HG02678 (cell line): ENCODE measurements around the gene ADAM33.

Experiments used
- ATAC-seq: cut with Tn5 transposase; IDR thresholded peaks from one replicate; pipeline ENCODE4 v1.9.1; 2021; ENCODE audit warnings: mild to moderate bottlenecking, moderate library complexity; ENCODE audit not compliant: unreplicated experiment

Gene ADAM33

DNA sequence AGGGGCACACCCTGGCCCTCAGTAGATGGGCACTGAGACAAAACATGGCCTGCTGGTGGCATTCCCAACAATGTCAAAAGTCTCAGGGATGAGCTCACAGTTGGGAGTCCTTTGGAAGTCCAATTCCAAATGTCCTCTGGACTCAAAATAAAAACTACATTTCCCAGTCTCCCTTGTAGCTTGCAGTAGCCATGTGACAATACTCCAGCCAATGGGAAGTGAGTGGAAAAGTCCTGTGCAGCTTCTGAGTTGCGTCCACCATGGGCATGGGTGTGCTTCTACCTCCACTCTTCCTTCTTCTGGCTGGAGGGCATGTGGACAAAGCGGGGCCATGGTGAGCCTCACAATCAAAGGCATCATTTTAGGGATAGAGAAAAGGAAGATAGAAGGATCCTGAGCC lies 5.8 kb upstream of the ADAM33 start:
- ATAC-seq = no peak

- ATAC-seq = no peak
Measured at GRCh38 chr20:3686867-3687321, 5.1 kb upstream of the ADAM33 start.

- no peak for ATAC-seq
Measured at GRCh38 chr20:3686421-3686820, 4.6 kb upstream of the ADAM33 start.

- no peak for ATAC-seq
Measured at GRCh38 chr20:3685341-3685740, 3.5 kb upstream of the ADAM33 start.

DNA sequence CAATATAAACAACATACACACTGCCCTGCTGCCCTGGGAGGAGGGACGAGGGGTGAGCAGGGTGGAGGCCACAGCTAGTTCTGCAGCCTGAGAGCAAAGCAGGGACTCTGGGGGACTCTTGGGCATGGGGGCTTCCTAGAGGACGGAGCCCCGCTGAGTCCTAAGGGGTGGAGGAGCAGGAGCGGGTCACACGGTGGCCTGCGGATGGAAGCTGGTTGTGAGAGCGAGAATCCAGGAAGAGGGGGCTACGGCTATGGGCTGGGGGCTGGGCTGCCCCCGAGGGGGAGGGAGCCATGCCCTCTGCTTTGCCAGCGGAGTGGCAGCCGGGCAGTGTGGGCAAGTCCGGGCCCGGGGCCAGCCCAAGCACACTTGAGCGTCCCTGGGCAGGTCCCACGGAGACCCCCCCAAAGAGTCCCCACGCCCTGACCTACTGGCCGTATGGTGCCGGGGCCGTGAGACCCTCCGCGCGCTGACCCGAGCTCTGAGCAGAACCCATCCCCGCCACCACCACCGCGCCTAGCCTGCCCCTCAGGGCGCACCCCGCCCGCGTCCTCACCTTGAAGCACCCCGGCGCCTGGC lies 369 bp downstream of the ADAM33 start:
- no peak for ATAC-seq

GRCh38 chr20:3680701-3681351 lies 984 bp downstream of the ADAM33 start:
- no peak for ATAC-seq

DNA sequence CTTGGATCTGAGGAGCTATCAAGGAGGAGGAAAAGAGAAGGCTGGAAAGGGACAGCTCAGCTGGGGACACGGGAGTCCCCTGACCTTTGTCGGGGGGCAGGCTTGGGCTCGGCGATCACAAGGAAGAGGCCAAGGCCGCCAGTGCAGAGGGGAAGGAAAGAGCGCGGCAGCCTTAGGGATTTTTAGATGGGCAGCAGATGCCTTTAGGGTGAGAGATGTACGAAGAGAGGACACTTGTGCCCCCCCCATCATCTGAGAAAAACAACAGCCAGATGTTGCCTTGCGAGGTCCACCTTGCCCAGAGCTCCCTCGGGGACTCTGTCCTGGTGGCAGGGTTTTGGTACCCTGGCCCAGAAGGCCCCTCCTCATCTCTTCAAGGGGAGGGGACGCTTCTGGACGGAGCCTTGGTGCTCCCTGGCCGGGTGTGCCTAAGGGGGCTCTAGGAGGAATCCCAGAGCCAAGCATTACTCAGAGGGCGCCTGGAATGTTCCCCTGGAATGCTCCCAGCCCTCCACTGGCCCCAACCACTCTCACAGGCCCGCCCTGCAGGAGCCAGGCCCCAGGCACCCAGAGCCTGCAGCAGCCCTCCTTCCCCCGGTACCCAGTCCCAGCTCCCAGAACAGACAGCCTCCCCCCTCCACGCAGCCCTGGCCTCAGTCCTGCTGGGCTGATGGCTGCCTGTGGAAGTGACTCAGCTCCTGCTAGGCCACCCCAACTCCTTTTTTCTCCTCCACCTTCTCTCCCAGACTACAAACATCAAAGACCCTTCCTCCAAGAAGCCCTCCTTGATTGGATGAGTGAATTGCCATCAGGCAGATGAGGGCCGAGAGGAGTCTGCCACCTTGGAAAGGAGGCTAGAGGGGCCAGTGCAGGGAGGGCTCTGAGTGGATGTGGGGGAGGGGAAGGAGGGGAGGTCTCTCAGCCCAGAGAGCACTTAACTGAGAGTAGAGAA lies 1.8 kb downstream of the ADAM33 start:
- ATAC-seq = no peak

- ATAC-seq = no peak
Measured at GRCh38 chr20:3678856-3679720, 2.7 kb downstream of the ADAM33 start.

DNA sequence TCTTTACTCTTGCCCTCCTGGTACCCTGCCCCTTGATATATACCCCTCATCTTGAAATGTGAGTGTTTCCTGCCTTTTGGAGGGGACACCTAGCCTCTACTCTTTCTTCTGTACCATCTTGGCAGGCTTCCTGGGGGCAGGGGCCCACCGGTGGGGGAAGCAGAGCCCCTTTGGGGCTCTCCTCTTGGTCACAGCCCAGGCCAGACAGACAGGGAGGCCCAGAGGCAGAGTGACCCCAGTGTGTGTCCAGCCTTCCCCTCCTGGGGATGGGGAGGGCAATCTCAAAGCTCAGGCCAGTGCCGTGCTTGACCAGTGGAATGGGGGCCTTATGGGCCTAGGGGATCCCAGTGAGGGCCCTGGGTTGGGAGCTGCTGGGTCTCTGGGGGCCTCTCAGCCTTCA lies 3.6 kb downstream of the ADAM33 start:
- ATAC-seq = no peak

GRCh38 chr20:3677733-3678132 lies 4.1 kb downstream of the ADAM33 start:
- no peak for ATAC-seq

DNA sequence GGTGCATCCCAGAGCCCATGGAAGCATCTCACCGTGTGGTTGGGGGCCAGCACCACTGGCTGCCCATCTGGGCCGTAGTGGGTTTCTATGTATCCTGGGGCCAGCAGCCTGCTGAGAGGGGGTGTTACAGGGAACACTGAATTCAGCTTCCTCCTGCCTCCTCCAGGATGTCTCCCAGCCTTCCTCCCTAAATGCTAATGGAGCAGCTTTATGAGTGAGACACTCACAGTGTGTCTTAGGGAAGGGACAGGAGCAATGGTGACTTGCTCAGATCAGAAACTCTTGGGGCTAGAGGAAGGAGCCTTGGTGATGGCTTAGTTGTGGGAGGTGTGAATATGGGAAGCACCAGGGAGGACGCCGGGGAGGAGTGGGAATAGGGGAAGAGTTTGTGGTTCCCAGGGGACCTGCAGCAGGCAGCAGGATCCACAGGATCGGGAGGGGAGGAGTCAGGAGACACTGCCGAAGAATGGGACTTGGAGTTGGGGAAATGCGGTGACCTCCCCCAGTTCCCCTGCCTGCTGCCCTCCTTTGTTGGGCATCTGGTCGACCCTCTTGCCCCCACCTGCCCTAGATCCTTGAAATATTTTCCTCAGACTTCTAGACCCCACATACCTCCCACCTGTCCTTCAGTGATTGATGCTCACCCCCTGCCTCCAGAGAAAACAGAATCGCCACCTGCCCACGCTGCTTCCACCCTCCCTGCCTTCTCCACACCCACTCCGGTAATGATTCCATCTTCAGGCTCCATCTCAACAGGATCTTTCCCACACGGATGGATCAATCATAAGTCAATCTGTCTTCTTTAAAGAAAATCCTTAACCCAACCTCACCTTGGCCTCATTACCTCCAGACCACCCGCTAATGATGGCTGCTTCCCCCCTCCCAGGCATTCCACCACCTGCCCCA lies 6.6 kb downstream of the ADAM33 start:
- ATAC-seq = no peak

DNA sequence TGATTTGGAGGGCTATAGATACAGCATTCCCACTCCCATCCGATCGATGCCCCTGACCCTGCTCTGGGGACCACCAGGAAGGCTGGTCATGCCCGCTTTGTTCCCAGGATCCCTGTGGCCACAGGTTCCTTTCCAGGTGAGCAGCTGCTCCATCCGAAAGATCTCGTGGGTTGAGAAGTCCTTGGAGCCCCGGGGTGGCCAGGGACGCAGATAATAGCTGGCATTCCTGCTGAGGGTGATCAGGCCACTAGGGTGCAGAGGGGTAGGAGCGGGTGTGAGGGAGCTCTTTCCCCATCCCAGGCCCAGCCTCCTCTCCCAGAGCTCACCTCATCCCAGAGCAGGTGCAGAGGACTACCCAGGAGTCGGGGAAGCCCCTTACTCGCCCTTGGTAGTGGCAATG lies 7.4 kb downstream of the ADAM33 start:
- no peak for ATAC-seq

DNA sequence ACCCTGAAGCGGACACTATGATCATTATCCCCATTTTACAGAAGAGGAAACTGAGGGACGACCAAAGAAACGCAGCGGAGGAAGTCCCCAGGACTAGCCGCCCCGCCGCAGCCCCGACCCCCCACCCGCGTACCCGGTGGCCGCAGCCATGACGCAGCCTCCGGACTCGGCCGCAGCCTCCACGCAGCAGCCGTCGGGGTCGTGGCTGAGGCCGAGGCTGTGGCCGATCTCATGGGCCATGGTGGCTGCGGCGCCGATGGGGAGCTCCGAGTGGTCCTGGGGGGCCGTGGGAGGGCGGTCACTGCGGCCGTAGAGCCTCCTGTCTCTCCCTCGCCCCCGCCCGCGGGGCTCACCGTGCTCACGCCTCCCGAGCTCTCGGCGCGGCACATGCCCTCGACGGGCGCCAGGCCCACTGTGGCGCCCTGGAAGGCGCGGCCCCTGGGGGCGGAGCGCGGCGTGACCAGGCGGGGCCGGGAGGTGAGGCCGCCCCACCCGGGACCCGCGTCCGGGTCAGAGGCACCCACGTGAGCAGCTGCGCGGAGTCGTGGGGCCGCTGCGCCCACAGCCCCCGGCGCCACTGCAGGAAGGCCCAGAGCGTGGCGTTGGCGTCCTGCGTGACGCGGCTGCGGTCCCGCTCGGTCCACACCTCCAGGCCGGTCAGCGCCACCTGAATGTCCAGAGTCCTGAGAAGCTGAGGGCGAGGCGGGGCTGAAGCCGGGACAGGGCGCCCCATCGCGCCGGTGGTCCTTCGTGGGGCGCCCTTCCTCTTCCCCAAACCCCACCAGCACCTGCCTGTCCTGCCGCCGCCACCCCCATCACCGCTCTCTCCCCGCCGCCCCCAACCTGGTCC lies 8.4 kb downstream of the ADAM33 start:
- ATAC-seq = no peak

DNA sequence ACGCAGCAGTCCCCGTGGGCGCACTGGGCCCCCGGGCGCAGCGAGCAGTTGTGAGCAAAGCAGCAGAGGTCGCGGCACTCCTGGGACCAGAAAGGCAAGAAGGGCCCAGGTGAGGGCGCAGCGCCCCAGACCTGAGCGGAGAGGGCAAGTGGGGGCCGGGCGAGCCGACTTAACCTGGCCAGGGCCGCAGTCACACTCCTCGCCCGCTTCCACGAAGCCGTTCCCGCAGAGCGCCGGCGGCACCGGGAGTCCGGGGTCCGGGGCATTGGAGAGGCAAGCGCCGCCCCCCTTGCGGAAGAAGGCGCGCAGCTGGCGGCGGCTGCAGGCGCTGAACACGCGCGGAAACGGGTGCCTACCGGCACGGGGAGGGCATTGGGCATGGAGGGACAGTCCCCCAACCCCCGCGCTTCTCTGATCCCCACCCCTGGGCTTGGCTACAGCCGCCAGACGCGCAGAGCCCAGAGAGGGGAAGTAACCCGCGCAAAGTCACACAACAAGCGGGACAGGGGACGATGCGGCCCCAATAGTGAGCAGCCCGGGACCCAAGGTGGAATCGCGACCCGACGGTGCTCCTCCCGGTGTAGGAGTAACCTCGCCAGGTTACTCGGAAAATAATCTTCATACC lies 9.2 kb downstream of the ADAM33 start:
- ATAC-seq = no peak

DNA sequence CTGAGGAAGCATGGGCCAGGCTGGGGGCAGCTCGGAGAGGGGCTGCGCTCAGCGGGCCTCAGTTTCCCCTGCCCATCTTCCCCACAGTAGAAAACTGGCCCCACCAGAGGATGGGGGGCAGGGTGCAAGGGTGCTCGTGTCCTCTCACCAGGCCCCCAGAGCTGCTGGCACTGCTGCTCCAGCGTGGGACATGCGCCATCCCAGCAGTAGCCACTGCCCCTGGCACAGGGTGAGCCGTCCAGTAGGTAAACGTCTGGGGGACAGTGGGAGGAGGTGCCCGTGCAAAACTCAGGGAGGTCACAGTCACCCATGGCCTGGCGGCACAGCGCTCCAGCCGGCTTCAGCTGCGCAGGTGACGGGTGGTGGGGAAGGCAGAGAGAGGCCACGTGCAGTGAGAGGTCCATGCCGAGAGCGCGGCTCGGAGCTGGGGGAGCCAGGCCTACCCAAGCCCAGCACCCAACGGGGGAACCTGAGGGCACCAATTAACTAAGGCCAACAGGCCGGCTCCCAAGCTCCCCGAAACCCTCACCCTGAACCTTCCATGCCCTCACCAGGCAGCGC lies 9.7 kb downstream of the ADAM33 start:
- no peak for ATAC-seq

DNA sequence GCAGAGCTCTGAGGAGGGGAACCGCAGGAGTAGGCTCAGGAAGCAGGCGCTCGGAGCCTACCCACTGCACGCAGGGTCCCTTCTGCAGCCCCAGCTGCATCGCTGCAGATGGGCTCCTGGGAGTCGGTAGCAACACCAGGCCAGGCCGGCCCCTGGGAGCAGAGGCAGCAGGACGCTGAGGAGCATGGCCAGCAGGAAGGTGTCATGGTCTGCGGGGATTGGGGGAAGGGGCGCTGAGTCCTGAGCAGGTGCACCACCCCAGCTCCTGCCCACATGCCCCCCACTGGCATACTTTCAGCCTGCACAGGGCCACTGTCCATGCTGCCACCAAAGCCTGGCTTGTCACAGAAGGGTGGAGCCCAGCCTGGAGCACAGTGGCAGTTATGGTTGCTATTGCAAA lies 10.9 kb downstream of the ADAM33 start:
- ATAC-seq = no peak

- ATAC-seq = no peak
Measured at GRCh38 chr20:3670511-3670910, 11.3 kb downstream of the ADAM33 start.

DNA sequence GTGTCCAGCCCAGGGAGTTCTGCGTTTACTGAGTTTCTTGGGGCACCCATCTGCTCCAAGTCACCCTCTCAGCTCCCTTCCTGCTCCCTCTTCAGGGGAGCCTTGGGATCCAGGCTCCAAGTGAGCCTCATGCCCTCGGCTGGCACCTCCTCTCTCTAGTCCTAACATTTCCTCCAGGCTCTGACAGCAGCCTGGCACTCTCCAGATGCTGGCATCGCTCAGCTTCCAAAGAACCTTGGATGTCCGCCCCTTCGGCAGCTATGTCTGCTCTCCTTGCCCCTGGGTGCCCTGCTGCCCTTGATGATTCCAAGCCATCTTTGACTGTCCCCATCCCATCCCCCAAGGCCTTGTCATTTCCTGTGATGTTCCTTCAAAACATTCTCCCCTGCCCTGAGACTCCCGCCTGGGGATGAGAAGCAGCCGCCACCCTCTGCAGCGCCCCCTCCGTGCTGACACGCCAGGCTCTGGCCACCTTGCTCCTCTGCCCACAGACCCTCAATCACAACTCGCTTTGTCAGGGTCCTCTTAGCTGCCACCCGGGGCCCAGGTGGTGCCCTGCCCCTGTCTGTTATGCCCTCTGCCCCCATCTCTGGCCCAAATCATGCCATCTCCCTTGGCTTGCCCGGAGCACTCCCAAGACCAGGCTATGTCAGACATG lies 12.0 kb downstream of the ADAM33 start:
- no peak for ATAC-seq
